ENCODE measurements around the gene PTPRT.

Gene PTPRT

DNA sequence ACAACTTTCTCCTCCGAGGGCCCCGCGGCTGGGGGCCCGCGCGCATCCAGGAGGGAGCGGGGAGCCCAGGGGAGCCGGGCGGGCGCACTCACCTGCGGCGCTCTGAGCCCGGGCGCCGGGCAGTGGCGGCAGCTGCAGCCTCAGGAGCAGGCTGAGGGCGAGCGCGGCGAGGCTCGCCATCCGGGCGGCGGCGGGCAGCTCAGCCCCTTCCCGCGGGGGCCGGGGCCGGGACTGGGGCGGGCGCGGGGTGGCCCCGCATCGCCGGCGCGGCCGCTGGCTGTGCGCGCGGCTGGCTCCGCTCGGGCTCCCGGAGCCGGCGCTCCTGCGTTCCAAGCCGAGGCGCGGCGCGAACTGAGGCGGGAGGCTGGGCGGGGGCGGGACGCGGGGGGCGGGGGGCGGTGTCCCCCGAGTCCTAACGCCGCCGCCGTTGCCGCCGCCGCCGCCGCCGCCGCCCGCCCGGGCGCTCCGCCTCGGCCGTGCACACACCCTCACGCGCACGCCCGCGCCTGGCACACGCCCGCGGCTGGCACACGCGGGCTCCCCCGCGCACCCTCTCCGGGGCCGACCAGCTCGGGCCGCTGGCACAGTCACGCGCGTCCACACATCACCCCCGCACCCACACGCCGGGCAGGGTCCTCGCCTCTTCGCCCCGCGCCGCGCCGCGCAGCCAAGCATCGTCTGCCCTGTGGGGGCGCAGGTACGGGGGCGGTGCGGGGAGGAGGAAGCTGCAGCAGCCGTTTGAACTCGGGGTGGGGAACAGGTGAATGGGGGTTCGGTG lies at the start of gene PTPRT:
PTPRT (minus strand) TSS at position 353 of the 778 bp plus-strand sequence; CDS start at position 180, 173 bp downstream.
- no peak for DNase-seq (ENCODE audit: low read depth in 2 of 2)

DNA sequence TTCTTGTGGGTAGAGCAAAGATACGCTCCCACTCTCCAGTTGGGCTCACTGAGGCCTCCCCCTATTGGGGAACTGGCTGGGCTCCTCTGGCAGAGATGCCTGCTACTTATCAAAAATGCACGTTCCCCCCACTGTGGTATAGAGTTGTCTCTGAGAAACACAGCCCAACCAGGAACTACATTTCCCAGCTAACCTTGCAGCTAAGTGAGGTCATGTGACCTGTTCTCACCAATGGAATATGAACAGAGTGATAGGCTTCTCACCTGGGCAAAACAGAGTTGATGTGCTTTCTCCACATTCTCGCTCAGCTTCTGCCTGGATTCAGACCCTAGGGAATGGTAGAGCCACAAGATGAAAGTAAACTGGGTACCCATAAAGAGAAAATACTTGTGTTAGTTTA lies 49.1 kb upstream of the PTPRT start:
- DNase-seq (ENCODE audit: low read depth in 2 of 2), result no peak

DNA sequence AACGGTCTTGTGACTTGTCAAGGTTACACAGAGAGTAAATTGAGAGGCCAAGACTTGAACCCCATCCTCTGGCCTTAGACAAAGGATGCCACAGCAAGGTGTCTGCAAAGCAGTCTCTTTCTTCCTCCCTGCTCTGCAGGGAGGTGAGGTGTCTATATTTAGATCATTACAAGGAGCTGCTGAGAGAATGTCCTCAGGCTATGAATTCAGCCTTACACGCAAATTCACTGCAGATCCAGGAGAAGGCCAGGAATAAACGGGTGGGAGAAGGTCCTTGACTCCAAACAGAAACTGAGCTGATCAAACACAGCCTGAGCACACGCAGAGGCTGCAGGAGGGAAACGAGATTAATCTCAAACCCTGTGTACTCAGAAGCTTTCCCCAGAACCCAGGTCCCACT lies 48.6 kb upstream of the PTPRT start:
- no peak for DNase-seq (ENCODE audit: low read depth in 2 of 2)

DNA sequence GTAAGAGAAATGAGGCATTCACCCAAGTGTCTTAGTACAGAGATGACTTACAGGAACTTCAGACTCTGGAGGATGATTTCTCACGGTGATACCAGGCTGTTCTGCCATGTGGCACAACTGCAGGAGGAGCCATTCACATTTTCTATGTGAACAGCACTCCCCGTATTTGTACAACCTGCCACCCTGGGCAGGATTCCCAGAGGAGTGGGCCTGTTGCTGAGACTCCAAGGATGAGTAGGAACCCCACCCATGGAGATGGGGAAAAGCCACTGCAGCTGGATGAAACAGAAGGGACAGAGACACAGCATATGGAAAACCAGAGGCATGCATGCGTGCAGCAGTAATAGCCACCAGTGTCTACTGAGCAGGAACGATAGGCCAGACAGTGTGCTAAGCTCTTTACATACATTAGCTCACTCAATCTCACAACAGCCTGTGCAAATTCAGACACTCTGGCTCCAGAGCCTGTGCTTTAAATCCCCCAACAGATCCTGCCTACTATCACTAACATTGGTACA lies 48.0 kb upstream of the PTPRT start:
- no peak for DNase-seq (ENCODE audit: low read depth in 2 of 2)

DNA sequence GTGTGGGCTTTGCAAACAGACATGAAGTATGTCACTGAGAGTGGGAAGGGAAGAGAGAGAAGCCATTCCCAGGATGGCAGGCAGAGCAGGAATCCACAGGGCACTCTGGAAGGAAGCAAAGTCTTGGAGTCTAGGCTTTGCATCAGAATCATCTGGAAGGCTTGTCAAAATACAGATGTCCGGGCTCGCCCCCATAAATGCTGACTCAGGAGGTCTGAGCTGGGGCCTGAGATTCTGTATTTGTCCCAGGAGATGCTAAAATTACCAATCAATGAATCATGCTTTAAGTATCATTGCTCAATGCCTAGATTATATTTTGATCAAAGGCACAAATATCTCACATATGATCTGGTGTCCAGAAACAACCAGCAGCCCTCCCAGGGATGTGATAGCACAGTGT lies 46.3 kb upstream of the PTPRT start:
- DNase-seq (ENCODE audit: low read depth in 2 of 2), result no peak

DNA sequence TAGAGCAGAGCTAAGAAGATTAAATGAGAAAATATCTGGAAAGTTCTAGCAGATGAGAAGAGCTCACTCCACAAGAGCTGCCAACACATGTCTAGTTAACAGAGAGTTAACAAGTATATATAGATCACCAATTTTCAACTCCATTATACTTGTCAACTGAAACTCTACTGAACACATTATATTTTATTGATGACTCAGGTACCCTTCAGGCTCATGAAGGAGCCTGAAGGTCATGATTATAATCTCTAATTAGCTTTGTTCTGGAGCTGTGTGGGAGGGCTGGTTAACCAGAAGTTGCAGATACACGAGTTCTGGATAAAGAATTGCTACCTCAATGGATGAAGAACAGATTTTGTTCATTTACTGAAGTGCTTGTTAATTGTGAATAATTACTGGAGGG lies 42.1 kb upstream of the PTPRT start:
- no peak for DNase-seq (ENCODE audit: low read depth in 2 of 2)

DNA sequence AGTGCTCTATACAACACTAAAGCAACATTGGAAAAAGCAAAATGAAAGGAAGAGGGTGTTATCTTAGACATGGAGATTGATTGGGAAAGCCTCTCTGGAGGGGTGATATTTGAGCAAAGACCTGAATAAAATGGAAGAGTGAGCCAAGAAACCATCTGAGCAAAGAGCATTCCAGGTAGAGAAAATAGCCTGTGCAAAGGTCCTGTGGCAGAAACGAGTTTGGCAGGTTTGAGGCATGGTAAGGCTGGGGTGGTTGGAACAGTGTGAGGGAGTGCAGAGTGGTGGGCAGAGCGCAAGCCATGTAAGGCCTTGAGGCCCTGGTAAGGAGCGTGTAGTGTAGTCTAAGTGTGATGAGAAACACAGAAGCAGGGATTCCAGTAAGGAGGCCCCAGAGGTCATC lies 40.0 kb upstream of the PTPRT start:
- no peak for DNase-seq (ENCODE audit: low read depth in 2 of 2)

DNA sequence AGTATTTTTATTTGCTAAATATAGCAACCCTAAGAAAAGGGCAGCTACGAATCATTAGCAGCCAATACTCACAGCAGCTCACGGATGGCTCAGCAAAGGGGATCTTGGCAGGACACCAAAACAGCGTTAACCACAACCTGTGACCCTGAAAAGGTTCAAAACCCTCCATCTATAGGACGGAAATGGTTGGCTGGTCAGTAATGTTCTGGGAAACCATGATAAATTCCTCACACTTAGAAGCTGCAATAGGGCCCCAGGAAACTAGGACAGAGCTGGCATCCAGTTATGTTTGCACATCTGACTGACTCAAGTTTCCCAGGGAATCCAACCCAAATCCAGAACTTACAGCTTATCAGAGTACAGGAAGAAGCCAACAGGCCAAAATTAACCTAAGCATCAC lies 30.9 kb upstream of the PTPRT start:
- no peak for DNase-seq (ENCODE audit: low read depth in 2 of 2)

DNA sequence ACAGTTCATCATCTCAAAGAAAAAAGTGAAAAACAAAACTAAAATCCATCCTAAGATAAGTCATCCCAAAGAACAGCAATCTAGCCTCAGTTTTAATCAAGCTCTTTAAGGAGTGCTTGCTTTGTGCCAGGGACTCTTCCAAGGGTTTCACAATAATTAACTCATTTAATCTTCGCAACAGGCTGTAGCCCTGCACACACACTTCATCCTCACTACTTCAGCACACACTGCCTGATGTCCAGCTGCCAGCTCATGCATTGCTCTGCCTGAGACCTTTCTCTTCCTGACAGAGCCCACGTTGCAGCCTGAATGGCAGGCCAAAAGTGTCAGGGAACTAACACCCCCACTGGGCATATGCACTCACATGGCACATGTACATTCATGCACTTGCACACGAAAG lies 21.2 kb upstream of the PTPRT start:
- no peak for DNase-seq (ENCODE audit: low read depth in 2 of 2)

DNA sequence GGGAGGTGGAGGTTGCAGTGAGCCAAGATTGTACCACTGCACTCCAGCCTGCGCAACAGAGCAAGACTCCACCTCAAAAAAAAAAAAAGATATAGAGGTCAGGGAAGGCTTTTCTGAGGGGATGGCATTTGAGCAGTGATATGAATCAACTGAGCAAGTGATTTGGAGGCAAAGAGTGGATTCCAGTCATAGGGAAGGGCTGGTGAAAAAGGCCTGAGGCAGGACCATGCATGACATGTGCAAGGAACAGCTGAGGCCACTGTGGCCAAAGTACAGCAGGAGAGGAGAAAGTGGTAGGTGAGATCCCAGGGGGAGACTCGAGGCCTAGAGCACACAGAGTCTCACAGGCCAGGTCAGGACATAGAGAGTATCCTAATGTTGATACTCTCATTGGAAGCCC lies 20.1 kb upstream of the PTPRT start:
- no peak for DNase-seq (ENCODE audit: low read depth in 2 of 2)

DNA sequence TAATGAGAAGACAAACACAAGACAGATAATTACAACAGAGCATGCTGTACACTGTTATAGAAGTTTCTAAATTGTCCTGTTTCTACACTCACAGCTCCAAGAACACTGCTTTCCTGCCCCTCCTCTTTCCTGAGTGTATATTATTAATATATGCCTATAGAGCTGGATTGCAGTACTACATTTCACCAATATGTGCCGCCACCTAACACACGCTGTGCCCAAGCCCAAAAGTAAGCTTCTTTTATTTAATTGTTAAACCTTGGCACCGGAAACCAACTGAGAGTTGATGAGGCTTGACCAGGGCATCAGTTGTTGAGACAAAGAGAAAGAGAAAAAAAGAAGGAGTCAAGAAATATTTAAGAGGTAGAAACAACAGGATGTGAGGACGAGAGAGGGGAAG lies 16.0 kb upstream of the PTPRT start:
- DNase-seq (ENCODE audit: low read depth in 2 of 2), result no peak

DNA sequence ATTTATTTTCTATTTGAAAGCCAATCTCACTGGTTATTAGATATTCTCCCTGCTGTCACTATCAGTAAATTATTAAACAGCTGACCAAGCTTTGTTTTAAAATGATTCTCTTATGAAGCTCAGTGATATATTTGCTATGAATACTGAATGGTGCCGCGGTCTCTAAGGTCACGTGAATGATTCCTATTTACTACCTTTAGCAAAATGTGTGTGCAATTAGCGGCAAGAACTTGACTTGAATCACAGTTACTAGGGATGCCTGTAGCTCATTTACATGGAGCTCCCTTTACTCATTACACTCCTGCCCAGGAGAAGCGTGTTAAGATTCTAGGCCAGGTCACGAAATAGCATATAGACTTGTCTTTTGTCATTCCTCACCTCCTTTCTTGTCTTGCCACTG lies 12.4 kb upstream of the PTPRT start:
- no peak for DNase-seq (ENCODE audit: low read depth in 2 of 2)

DNA sequence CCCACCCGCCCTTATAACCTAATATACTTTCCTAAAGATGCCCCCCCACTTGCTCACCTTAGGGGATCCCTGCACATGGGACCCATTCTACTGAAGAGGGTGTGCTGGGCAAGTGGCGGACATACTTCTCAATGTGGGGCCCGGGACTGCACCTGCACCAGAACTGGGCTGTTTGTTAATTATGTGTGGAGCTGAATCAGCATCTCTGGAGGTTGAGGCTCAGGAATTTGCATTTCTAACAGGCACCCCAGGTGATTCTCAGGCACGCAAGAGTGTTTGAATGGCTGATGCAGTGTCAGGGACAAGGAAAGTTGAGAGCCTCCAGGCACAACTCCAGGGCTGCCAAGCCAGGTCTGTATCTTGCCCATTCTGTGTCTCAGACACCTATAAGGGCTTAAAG lies 8.9 kb upstream of the PTPRT start:
- DNase-seq (ENCODE audit: low read depth in 2 of 2), result no peak

DNA sequence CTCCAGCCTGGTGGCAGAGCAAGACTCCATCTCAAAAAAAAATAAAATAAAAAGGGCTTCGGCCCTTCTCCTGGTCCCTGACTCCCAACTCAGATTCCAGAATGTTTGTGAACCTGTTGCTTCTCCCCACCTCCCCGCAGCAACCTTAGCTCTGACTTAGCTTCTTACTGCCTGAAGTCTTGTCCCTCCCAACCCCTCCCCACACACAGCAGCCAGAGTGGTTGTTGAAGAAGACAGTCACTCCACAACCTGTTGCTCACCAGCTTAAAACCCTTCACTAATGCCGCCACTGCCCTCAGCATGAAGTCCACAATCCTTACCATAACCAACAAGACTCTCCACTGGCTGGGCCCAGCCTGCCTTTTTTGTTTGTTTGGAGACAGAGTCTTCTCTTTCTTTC lies 6.5 kb upstream of the PTPRT start:
- DNase-seq (ENCODE audit: low read depth in 2 of 2), result no peak

DNA sequence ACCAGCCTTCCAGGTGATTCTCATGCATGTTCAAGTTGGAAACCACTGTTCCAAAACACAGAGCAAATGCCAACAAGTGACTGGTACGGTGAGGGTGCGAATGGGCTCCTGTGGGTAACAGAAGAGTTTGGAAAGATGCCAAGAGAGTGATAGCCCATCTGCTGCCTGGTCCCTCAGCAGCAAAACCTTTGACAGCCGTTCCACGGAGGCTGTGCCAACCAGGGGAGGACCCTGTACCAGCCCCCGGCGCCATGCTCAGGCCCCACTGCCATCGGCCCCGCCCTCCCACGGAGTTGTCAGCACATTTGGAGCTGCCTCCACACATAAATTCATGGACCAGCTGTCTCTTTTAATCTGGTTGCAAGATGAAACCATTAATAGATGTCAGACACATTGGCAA lies 4.4 kb upstream of the PTPRT start:
- DNase-seq (ENCODE audit: low read depth in 2 of 2), result no peak

DNA sequence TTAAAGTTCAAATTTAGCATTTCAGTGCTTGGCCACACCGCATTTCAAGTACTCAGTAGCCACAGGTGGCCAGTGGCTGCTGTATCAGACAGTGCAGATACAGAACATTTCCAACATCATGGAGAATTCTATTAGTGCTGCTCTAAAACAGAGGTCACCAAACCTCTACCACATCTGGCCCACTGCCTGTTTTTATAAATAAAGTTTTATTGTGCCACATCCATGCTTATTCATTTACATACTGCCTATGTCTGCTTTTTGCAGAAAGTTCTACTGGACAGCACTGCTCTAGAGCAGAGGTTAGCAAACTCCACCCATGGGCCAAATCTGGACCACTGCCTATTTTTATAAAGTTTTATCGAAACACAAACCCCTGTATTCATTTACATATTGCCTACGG lies 3.7 kb upstream of the PTPRT start:
- no peak for DNase-seq (ENCODE audit: low read depth in 2 of 2)

DNA sequence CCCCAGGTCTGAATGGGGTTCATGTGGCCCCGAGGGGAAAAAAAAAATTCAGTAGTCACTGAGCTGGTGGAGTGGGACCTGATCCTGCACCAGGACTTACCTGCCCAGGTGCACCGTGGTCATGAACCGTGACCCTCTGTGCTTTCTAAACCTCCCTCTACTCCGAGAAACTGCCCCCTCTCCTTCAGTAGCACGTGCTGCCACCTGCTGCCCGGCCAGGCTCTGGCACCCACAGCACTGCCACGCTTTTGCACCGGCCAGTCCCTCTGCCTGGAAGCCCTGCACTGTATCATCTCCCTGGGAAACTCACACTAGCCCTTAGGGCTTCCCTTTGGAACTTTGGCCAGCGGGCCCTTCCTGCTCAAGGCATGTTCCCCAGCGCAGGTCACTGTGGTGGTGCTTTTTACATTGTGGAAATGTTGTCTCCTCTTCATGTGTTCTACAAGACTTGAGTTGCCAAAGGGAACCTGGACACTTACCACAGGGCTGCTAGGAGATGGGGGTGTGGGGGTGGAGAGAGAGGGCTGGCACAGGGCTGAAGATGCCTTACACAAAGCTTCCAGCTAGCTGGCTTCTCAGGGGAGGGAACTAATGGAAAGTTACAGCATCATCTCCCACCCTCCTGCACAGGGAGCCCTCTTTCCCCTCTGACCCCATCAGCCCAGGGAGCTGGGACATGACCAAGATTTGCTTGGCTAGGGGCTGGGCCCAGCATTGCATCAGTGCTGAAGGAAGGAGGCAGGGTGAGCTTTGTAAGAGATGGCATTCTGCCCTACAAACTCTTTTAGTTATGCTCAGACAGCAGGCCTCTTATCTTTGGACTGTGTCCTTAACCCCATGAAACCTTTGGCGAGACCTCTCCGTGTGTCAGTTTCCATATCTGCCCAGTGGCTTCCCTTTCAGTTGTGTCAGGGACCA lies 2.5 kb upstream of the PTPRT start:
- peak in 1 of 2 donors; percentile 12 for DNase-seq (ENCODE audit: low read depth in 2 of 2)

DNA sequence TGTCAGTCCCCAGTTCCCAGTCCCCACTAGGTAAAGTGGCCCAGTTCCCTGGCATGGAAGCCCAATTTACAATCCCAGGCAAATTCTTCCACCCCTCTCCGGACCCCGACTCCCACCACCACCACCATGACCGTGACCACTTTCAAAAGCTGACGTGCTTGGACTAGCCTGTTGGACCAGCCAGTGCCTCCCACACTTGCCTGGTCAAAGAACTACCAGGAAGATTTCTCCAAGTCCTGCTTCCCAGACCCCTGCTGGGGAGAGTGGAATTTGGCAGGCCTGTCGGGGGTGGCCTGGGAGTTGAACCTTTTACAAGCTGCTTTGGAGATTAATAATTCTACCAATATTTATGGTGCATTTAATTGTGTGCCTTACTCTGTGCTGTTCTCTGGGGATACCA lies 1.4 kb upstream of the PTPRT start:
- DNase-seq (ENCODE audit: low read depth in 2 of 2), result no peak

DNA sequence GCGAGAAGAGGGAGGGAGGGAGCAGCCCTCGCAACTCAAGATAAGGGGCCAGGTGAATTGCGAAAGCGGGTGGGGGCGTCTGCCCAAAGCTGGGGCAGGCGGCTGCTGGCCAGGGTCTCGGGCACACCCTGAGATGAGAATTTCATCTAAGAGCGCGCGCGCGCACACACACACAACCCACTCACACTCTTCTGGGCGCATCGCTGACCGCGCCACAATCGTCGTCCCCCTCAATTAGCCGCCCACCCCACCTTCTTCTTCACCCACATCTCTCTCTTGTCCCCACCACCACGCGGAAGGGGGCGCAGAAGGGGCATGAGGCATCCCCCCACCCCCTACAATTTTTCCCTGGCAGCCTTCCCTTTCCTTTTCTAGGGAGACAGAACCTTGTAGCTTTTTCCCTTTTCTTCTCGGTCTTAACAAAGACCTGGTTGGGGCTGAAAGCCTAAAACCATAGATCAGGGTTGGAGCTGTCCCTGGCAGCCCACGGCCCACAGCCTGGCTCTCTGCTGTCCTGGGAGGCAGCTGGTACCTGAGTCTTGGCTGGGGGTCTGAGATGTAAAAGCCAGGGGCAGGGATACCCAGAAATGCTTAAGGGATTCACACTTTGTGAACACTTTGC lies 737 bp upstream of the PTPRT start:
- no peak for DNase-seq (ENCODE audit: low read depth in 2 of 2)

DNA sequence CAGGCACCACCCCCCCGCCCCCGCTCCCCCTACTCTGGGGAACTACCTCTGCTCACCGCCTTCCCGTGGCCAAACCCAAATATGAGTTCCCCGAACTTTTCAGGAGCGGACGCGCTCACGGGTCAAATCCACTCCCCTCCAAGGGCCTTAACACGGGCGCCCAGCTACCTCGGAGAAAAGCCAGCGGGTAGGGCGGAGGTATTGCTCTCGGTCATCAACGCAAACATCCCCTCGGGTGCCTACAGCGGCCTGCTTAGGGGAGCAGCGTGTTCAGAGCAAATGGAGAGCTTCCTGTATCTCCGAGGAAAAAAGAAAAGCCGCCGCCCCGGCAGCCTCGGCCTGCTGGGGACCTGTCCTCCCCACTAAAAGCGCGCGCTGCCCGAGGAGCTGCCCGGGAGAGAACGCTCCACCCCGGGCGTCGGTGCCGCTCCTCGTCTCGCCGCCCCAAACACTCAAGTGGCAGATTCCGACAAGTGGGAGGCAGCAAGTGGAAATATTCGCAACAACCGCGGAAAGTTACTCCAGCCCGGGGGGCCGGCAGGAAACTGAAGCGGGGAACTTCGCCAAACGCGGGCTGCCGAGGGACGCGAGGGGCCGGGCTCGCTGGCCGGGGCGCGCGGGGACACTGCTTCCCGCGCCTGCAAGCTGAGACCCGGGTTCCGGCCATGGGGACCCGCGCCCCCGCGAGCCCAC lies 699 bp downstream of the PTPRT start:
- DNase-seq (ENCODE audit: low read depth in 2 of 2), result no peak

DNA sequence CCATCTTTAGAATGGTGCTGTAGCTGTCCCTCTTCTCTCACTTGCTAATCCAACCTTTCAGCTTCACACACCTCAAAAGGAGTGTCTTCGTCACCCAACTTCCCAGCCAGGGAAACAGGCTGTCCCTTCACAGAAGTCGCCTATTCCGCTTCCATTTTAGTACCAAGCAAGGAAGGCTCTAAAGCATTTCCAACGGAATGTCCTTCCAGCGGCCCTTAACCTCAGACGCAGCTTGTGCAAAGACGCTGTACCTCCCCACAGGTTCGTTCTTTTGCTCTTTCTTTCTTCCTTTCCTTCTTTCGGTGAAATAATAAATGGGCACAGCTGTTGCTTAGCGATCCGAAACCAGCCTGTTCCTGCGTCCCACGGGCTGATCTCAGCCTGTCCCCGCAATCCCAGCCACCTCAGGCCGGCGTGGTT lies 1.5 kb downstream of the PTPRT start:
- no peak for DNase-seq (ENCODE audit: low read depth in 2 of 2)

Measured in stimulated activated CD4-positive, alpha-beta T cell treated with anti-CD3 and anti-CD28 coated beads, Interleukin-4, amount 100 ng/mL, for 48 hours (primary cell).